HCT116 (cell line): ENCODE measurements around the gene EHBP1. TPM values are rescaled to one million over a fixed set of nuclear protein-coding genes. Genes with fewer than 3 reads are reported as not detected.

Experiments
- ATAC-seq: fragments of 200-7000 bp; cut with Tn5 transposase; 2 replicates; pipeline ENCODE4 v1.9.1; 2020; ENCODE audit warnings: mild to moderate bottlenecking, moderate library complexity
- BruUV-seq: library from RNA; stranded (reverse); fragments of 400-500 nt; replicated peaks from 2 replicates; lab custom pipeline; 2021; lab: Mats Ljungman, UMichigan
- CTCF ChIA-PET: fragments of 300-600 bp; sonication (Branson Sonifier 250); formaldehyde crosslinking; loops from one replicate; lab custom pipeline; 2021; ENCODE audit warnings: antibody characterized with exemption; lab: Charles Lee
- POLR2A ChIA-PET: fragments of 300-600, 350-600 bp; sonication (Branson Sonifier 250); formaldehyde crosslinking; loops from one replicate; lab custom pipeline; 2021; ENCODE audit warnings: antibody characterized with exemption; lab: Charles Lee
- RAD21 ChIA-PET, 2 experiments: fragments of 300-600 bp; sonication (Branson Sonifier 250); formaldehyde crosslinking; loops; one replicate each; lab custom pipeline; 2023; ENCODE audit warnings: low total read pairs in 2 of 2; ENCODE audit not compliant: uncharacterized antibody in 2 of 2, unreplicated experiment in 2 of 2, low non-redundant PET in 1 of 2; lab: Charles Lee
- DNase-seq: peaks from one replicate; pipeline ENCODE4 v3.0.0-alpha.2; 2010; ENCODE audit warnings: low read depth, low spot score
- H2AFZ ChIP-seq: fragments of 200-600 bp; shearing (Covaris generic), sonication (generic); 2 replicates; pipeline ENCODE4 v1.6.1; 2017; ENCODE audit warnings: low read depth, mixed run types, mixed read lengths, antibody characterized with exemption, low read length; ENCODE audit not compliant: poor library complexity, severe bottlenecking
- H3K27ac ChIP-seq: 2 replicates; pipeline ENCODE4 v1.5.1; 2012; ENCODE audit warnings: low read depth, low read length
- H3K27me3 ChIP-seq: fragments of 200-600 bp; sonication (generic); 2 replicates; pipeline ENCODE4 v1.6.1; 2016; ENCODE audit warnings: mixed run types, low read length, mixed read lengths; ENCODE audit not compliant: insufficient read depth
- H3K36me3 ChIP-seq, 2 experiments: fragments of 200-500 bp in 1 of 2; fragments of 200-600 bp in 1 of 2; sonication (Bioruptor generic) in 1 of 2; sonication (generic) in 1 of 2; 2 replicates each; pipeline versions ENCODE4 v1.5.1 to v1.6.1; 2014 to 2016; ENCODE audit warnings: low read length in 2 of 2, inconsistent platforms in 1 of 2, mixed read lengths in 1 of 2, mixed run types in 1 of 2; ENCODE audit not compliant: insufficient read depth in 2 of 2, control insufficient read depth in 1 of 2
- H3K4me1 ChIP-seq, 2 experiments: fragments of 200-600 bp in 1 of 2; sonication (generic) in 1 of 2; 2 replicates each; pipeline versions ENCODE4 v1.5.1 to v1.6.1; 2012 to 2017; ENCODE audit warnings: low read length in 2 of 2, inconsistent platforms in 1 of 2, mild to moderate bottlenecking in 1 of 2, mixed read lengths in 1 of 2, mixed run types in 1 of 2, moderate library complexity in 1 of 2; ENCODE audit not compliant: insufficient read depth in 2 of 2, control insufficient read depth in 1 of 2
- H3K4me2 ChIP-seq: fragments of 200-600 bp; sonication (generic); 2 replicates; pipeline ENCODE4 v1.6.1; 2017; ENCODE audit warnings: mixed run types, low read length, mixed read lengths
- H3K4me3 ChIP-seq, 2 experiments: fragments of 200-600 bp in 1 of 2; sonication (generic) in 1 of 2; replicated peaks in 1 of 2; 2 replicates each; pipeline ENCODE4 v1.5.1; 2011 to 2016; ENCODE audit warnings: low read length in 2 of 2, control low read depth in 1 of 2, low read depth in 1 of 2, mild to moderate bottlenecking in 1 of 2, mixed read lengths in 1 of 2, mixed run types in 1 of 2
- H3K79me2 ChIP-seq: fragments of 200-600 bp; sonication (generic); 2 replicates; pipeline ENCODE4 v1.6.1; 2017; ENCODE audit warnings: mild to moderate bottlenecking, mixed run types, low read length, moderate library complexity, mixed read lengths; ENCODE audit not compliant: insufficient read depth
- H3K9ac ChIP-seq: fragments of 200-600 bp; sonication (generic); 2 replicates; pipeline ENCODE4 v1.6.1; 2016; ENCODE audit warnings: low read length, mixed read lengths
- H3K9me2 ChIP-seq: fragments of 200-600 bp; sonication (generic), shearing (Covaris generic); 2 replicates; pipeline ENCODE4 v1.6.1; 2017; ENCODE audit warnings: mixed run types, mild to moderate bottlenecking, moderate library complexity; ENCODE audit not compliant: insufficient read depth
- H3K9me3 ChIP-seq, 2 experiments: fragments of 200-500 bp in 1 of 2; fragments of 200-600 bp in 1 of 2; sonication (Bioruptor generic) in 1 of 2; sonication (generic) in 1 of 2; 2 replicates each; pipeline ENCODE4 v1.6.1; 2014 to 2017; ENCODE audit warnings: low read length in 2 of 2, mixed read lengths in 2 of 2, inconsistent platforms in 1 of 2, low read depth in 1 of 2, mild to moderate bottlenecking in 1 of 2, mixed run types in 1 of 2, moderate library complexity in 1 of 2; ENCODE audit not compliant: control insufficient read depth in 1 of 2, insufficient read depth in 1 of 2
- H4K20me1 ChIP-seq: fragments of 200-600 bp; sonication (generic), shearing (Covaris generic); 2 replicates; pipeline ENCODE4 v1.6.1; 2017; ENCODE audit warnings: mixed run types, mild to moderate bottlenecking, moderate library complexity; ENCODE audit not compliant: insufficient read depth
- CBX3 ChIP-seq: IDR thresholded peaks from 2 replicates; pipeline ENCODE4 v1.6.1; 2012; ENCODE audit warnings: low read depth
- CEBPB ChIP-seq: IDR thresholded peaks from 2 replicates; pipeline ENCODE4 v1.6.1; 2012; ENCODE audit warnings: low read depth
- EGR1 ChIP-seq: IDR thresholded peaks from 2 replicates; pipeline ENCODE4 v1.6.1; 2012; ENCODE audit warnings: low read depth
- EZH2 ChIP-seq: fragments of 200-600 bp; sonication (generic); IDR thresholded peaks from 2 replicates; pipeline ENCODE4 v1.6.1; 2017; ENCODE audit warnings: antibody characterized with exemption, mixed run types
- FOSL1 ChIP-seq: IDR thresholded peaks from 2 replicates; pipeline ENCODE4 v1.6.1; 2012; ENCODE audit warnings: low read depth
- JUND ChIP-seq: IDR thresholded peaks from 2 replicates; pipeline ENCODE4 v1.6.1; 2012
- POLR2AphosphoS5 ChIP-seq: IDR thresholded peaks from 2 replicates; pipeline ENCODE4 v1.6.1; 2011; ENCODE audit warnings: mild to moderate bottlenecking, low read depth, low read length, moderate library complexity
- RAD21 ChIP-seq: IDR thresholded peaks from 2 replicates; pipeline ENCODE4 v1.6.1; 2012; ENCODE audit warnings: low read depth, mild to moderate bottlenecking
- SIN3A ChIP-seq: IDR thresholded peaks from 2 replicates; pipeline ENCODE4 v1.6.1; 2012; ENCODE audit warnings: low read depth
- YY1 ChIP-seq: IDR thresholded peaks from 2 replicates; pipeline ENCODE4 v1.6.1; 2011; ENCODE audit warnings: low read length, low read depth, moderate library complexity, mild to moderate bottlenecking; ENCODE audit not compliant: insufficient replicate concordance; ENCODE audit errors: extremely low read depth
- ZFX ChIP-seq: fragments of 450-650 bp; IDR thresholded peaks from 2 replicates; pipeline ENCODE4 v1.6.1; 2017
- ZNF274 ChIP-seq: fragments of 200-500 bp; sonication (Bioruptor generic); IDR thresholded peaks from 2 replicates; pipeline ENCODE4 v1.6.1; 2014; ENCODE audit warnings: mild to moderate bottlenecking, low read depth, low read length, inconsistent platforms
- intact Hi-C: fragments of 100-400 bp; cut with micrococcal nuclease; formaldehyde crosslinking; loops from 2 replicates; pipeline ENCODE4 v1.10.0; 2022
- total RNA-seq: library from RNA; stranded (reverse); gene quantifications from one replicate; pipeline ENCODE4 v1.2.1, GENCODE V29; 2021; ENCODE audit not compliant: unreplicated experiment
- TF ChIP-seq, protein P1 (sequence below): IDR thresholded peaks from 2 replicates; pipeline ENCODE4 v1.6.1; 2012; ENCODE audit warnings: low read depth
- TF ChIP-seq, protein P2 (sequence below), 3 experiments: fragments of 200-600 bp in 1 of 3; sonication (generic) in 1 of 3; IDR thresholded peaks in 2 of 3; conservative IDR thresholded peaks in 1 of 3; 2 replicates each; pipeline ENCODE4 v1.5.1; 2012 to 2017; ENCODE audit warnings: low read depth in 2 of 3, low read length in 2 of 3, antibody characterized with exemption in 1 of 3, borderline replicate concordance in 1 of 3, control low read depth in 1 of 3, mild to moderate bottlenecking in 1 of 3, mixed read lengths in 1 of 3, mixed run types in 1 of 3, moderate library complexity in 1 of 3; ENCODE audit not compliant: insufficient read depth in 1 of 3
- TF ChIP-seq, protein P3 (sequence below): IDR thresholded peaks from 2 replicates; pipeline ENCODE4 v1.6.1; 2011; ENCODE audit warnings: mild to moderate bottlenecking, low read length, moderate library complexity; ENCODE audit not compliant: insufficient replicate concordance; ENCODE audit errors: extremely low read depth
- TF ChIP-seq, protein P4 (sequence below): IDR thresholded peaks from 2 replicates; pipeline ENCODE4 v1.6.1; 2012

The EHBP1 gene
- total RNA-seq, 1 experiment from 2014 or later, result 89.9 TPM

DNA sequence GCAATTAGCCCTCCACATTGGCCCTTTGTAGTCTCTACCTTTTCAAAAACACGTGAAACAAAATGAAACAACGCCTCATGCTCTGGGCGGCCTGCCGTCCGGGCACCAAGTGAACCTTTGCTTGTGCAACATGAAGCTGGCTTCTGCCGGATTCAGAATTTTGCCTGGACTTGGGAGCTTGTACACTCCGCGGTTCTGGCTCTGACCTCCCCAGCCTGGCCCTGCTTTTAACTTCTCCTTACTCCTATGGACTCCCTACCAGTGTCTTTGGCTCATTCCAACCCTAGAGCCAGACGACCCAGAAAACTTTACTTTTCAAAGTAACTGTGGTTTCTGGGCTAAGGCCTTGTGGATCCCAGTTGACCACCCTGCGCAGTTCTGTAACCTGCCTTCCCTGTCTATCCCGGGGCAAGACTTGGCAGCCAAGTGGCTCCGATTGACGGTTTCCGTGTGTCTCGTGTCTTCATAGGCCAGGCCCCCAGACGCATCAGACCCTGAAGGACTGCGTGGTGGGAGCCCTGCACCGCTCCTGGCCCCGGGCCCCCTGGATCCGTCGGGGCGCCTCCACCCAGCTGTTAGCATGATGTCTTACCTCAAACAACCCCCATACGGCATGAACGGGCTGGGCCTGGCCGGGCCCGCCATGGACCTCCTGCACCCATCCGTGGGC is 347.0 kb downstream of the EHBP1 start:
- Histone ChIP-seq H3K27ac (no peak overlapping the region), H3K9ac (no peak overlapping the region), H3K4me2 (no peak overlapping the region), H3K4me1 (peaks cover 4 to 18% of the 10 kb centered on the region in 2 experiments; a peak in 2 of 4 replicates), H3K36me3 (peaks cover 4 to 15% of the 10 kb centered on the region in 2 experiments; a peak in 2 of 4 replicates), H3K9me2 (no peaks in the 10 kb centered on the region), H3K79me2 (peaks cover 13% of the 10 kb centered on the region; the same call in 1 of the 2 replicates), H4K20me1 (no peaks in the 10 kb centered on the region), H3K27me3 (no peaks in the 10 kb centered on the region), H3K9me3 (no peaks in the 10 kb centered on the region), H2AFZ (no peak overlapping the region), H3K4me3 (no peak overlapping the region)
- TF ChIP-seq EZH2 (no peak), CBX3 (no peak), CEBPB (no peak), SIN3A (no peak), EGR1 (no peak), ZFX (no peak), ZNF274 (no peak), FOSL1 (no peak), YY1 (no peak), RAD21 (no peak), JUND (no peak), POLR2AphosphoS5 (no peak)
- TF ChIP-seq, protein P1, sequence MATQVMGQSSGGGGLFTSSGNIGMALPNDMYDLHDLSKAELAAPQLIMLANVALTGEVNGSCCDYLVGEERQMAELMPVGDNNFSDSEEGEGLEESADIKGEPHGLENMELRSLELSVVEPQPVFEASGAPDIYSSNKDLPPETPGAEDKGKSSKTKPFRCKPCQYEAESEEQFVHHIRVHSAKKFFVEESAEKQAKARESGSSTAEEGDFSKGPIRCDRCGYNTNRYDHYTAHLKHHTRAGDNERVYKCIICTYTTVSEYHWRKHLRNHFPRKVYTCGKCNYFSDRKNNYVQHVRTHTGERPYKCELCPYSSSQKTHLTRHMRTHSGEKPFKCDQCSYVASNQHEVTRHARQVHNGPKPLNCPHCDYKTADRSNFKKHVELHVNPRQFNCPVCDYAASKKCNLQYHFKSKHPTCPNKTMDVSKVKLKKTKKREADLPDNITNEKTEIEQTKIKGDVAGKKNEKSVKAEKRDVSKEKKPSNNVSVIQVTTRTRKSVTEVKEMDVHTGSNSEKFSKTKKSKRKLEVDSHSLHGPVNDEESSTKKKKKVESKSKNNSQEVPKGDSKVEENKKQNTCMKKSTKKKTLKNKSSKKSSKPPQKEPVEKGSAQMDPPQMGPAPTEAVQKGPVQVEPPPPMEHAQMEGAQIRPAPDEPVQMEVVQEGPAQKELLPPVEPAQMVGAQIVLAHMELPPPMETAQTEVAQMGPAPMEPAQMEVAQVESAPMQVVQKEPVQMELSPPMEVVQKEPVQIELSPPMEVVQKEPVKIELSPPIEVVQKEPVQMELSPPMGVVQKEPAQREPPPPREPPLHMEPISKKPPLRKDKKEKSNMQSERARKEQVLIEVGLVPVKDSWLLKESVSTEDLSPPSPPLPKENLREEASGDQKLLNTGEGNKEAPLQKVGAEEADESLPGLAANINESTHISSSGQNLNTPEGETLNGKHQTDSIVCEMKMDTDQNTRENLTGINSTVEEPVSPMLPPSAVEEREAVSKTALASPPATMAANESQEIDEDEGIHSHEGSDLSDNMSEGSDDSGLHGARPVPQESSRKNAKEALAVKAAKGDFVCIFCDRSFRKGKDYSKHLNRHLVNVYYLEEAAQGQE, result no peak
- TF ChIP-seq, protein P2, sequence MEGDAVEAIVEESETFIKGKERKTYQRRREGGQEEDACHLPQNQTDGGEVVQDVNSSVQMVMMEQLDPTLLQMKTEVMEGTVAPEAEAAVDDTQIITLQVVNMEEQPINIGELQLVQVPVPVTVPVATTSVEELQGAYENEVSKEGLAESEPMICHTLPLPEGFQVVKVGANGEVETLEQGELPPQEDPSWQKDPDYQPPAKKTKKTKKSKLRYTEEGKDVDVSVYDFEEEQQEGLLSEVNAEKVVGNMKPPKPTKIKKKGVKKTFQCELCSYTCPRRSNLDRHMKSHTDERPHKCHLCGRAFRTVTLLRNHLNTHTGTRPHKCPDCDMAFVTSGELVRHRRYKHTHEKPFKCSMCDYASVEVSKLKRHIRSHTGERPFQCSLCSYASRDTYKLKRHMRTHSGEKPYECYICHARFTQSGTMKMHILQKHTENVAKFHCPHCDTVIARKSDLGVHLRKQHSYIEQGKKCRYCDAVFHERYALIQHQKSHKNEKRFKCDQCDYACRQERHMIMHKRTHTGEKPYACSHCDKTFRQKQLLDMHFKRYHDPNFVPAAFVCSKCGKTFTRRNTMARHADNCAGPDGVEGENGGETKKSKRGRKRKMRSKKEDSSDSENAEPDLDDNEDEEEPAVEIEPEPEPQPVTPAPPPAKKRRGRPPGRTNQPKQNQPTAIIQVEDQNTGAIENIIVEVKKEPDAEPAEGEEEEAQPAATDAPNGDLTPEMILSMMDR (IDR thresholded peaks at IDR 0.05 in 2 of 3, conservative IDR thresholded peaks at IDR 0.05 in 1 of 3; ENCODE audit: borderline replicate concordance in 1 of 3, insufficient read depth in 1 of 3, low read depth in 2 of 3, low read length in 2 of 3), result no peak
- TF ChIP-seq, protein P3, sequence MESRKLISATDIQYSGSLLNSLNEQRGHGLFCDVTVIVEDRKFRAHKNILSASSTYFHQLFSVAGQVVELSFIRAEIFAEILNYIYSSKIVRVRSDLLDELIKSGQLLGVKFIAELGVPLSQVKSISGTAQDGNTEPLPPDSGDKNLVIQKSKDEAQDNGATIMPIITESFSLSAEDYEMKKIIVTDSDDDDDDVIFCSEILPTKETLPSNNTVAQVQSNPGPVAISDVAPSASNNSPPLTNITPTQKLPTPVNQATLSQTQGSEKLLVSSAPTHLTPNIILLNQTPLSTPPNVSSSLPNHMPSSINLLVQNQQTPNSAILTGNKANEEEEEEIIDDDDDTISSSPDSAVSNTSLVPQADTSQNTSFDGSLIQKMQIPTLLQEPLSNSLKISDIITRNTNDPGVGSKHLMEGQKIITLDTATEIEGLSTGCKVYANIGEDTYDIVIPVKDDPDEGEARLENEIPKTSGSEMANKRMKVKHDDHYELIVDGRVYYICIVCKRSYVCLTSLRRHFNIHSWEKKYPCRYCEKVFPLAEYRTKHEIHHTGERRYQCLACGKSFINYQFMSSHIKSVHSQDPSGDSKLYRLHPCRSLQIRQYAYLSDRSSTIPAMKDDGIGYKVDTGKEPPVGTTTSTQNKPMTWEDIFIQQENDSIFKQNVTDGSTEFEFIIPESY, result no peak
- TF ChIP-seq, protein P4, sequence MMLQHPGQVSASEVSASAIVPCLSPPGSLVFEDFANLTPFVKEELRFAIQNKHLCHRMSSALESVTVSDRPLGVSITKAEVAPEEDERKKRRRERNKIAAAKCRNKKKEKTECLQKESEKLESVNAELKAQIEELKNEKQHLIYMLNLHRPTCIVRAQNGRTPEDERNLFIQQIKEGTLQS, result no peak
- POLR2A ChIA-PET, result no interaction called here
- DNase-seq (no peak), ATAC-seq (no peak)
- CTCF ChIA-PET, result no interaction called here
- RAD21 ChIA-PET, result no interaction called here
- no TSS peak for BruUV-seq
- intact Hi-C loops, result no loop called here
